HG03066 (cell line): ENCODE measurements around the gene LRRC8C.

Source experiments
- ATAC-seq: cut with Tn5 transposase; IDR thresholded peaks from one replicate; pipeline ENCODE4 v1.9.1; 2021; ENCODE audit warnings: low read depth; ENCODE audit not compliant: unreplicated experiment

LRRC8C gene

GRCh38 chr1:89670163-89670562, 37.2 kb downstream of the LRRC8C start:
- ATAC-seq: peak; percentile 98

- ATAC-seq: no peak
These were observed 37.8 kb downstream of the LRRC8C start for GRCh38 chr1:89670711-89671110.

GRCh38 chr1:89671775-89672488, 39.0 kb downstream of the LRRC8C start:
- no peak for ATAC-seq

- ATAC-seq: no peak
These were observed 39.7 kb downstream of the LRRC8C start for GRCh38 chr1:89672489-89673183.

- no peak for ATAC-seq
These were observed 40.3 kb downstream of the LRRC8C start for GRCh38 chr1:89673251-89673650.

- no peak for ATAC-seq
These were observed 42.8 kb downstream of the LRRC8C start for GRCh38 chr1:89675677-89676076.

GRCh38 chr1:89681045-89681729, 48.3 kb downstream of the LRRC8C start:
- peak; percentile 68 for ATAC-seq

GRCh38 chr1:89682611-89683010, 49.7 kb downstream of the LRRC8C start:
- ATAC-seq: no peak

- ATAC-seq: no peak
These were observed 52.5 kb downstream of the LRRC8C start for GRCh38 chr1:89685461-89685860.

GRCh38 chr1:89686520-89686919, 53.6 kb downstream of the LRRC8C start:
- ATAC-seq: no peak

GRCh38 chr1:89687254-89687653, 54.3 kb downstream of the LRRC8C start:
- no peak for ATAC-seq

- no peak for ATAC-seq
These were observed 55.7 kb downstream of the LRRC8C start for GRCh38 chr1:89688607-89689006.

- no peak for ATAC-seq
These were observed 56.3 kb downstream of the LRRC8C start for GRCh38 chr1:89689234-89689633.

GRCh38 chr1:89690595-89690994, 57.7 kb downstream of the LRRC8C start:
- no peak for ATAC-seq

GRCh38 chr1:89692601-89693521, 59.9 kb downstream of the LRRC8C start:
- ATAC-seq: no peak

- ATAC-seq: no peak
These were observed 62.9 kb downstream of the LRRC8C start for GRCh38 chr1:89695847-89696246.

- no peak for ATAC-seq
These were observed 64.5 kb downstream of the LRRC8C start for GRCh38 chr1:89697383-89697782.

GRCh38 chr1:89698020-89698560, 65.2 kb downstream of the LRRC8C start:
- no peak for ATAC-seq

- no peak for ATAC-seq
These were observed 65.7 kb downstream of the LRRC8C start for GRCh38 chr1:89698624-89699023.

GRCh38 chr1:89699451-89699986, 66.6 kb downstream of the LRRC8C start:
- ATAC-seq: no peak
